ENCODE measurements around the gene PRRX2.
A peak's percentile ranks its signal among the peaks of the same experiment; 100 is the strongest.
"Not testable (repeated sequence)": the region's sequence is repeated elsewhere in the genome, so short reads cannot be mapped to it uniquely, and the experiment has no call there.

The PRRX2 gene

DNA sequence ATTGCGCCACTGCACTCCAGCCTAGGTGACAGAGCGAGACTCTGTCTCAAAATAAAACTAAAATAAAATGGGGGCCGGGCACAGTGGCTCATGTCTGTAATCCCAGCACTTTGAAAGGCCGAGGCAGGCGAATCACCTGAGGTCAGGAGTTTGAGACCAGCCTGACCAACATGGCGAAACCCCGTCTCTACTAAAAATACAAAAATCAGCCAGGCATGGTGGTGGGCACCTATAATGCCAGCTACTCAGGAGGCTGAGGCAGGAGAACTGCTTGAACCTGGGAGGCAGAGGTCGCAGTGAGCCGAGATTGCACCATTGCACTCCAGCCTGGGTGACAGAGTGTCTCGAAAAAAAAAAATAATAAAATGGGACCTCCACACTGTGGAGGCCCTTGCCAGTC lies 29.1 kb upstream of the PRRX2 start:
- not testable (repeated sequence) for DNase-seq (ENCODE audit: low read depth in 2 of 2)

DNA sequence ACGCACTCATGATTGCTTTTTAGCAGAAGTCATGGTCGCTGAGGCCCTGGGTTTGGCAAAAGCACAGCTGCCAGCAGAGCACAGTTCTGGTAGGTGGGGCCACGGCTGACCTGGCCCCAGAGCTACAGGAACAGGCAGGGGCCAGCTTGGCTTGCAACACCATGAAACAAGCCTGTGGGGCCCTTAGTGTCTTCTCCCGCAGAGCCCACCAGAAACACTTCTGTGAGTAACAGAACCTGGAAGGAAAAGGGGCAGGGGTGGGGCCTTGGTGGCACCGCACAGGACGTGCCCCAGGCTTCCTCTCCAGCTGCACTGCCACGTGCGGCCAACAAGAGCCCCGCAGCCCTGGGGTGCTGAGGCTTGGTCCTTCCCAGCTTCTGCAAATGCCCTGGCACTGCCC lies 28.3 kb upstream of the PRRX2 start:
- DNase-seq (ENCODE audit: low read depth in 2 of 2) = no peak

DNA sequence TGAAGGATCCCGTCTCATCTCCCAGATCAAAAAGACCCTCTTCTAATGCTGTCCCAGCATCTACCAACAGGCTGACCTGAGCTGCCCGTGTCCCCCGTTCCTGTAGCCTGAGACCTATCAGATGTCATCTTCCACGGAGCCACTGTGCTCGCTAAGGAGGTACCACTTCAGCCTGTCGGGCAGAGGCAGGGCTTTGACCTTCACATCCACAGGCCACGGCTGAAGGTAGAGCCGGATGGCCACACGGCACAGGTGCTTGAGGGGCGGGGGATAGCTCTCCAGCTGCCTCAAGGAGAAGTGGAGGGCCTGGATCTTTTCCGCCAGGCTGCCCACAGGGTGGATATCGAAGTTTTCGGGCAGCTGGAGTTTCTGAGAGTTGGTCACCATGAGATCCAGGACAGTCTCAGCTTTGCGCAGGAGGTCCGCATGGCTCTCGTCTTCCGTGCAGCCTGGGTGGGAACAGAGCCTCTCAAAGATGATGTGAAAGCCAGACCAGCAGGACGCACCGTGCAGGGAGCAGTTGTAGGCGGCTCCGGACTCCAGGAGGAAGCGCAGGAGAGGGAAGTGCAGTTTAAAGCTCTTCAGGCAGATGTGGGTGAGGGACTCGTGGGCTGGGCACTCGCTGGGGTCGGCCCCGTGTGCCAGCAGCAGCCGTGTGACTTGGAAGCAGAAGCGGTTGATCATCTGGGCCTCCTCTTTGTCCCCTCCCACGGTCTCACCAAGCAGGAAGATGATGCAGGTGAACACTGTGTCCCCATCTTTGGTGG lies 27.6 kb upstream of the PRRX2 start:
- no peak for DNase-seq (ENCODE audit: low read depth in 2 of 2)

DNA sequence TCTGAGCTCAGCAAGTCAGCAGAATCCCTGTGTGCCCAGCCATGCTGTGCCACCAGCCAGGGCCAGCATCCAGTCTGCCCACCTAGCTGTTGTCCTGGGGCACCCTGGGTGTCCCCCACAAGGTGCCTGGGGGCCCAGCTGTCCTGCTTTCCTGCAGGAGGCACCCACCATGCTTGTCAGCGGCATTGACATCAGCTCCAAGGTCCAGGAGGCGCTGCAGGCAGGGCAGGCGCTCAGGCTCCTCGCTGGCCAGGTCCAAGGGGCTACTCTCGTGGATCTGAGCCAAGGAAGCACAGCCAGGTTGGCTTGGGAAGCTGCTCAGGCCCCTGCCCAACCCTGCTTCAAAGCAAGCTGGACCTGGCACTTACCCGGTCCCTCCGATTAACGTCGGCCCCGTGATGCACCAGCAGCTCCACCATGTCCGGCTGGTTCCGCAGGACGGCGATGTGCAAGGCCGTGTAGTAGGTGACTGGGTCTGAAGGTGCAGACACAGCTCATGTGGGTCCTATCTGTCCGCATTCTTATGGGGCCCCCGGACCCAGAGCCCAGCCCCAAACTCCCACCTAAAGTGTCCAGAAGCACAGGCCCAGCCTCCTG lies 26.3 kb upstream of the PRRX2 start:
- no peak for DNase-seq (ENCODE audit: low read depth in 2 of 2)

DNA sequence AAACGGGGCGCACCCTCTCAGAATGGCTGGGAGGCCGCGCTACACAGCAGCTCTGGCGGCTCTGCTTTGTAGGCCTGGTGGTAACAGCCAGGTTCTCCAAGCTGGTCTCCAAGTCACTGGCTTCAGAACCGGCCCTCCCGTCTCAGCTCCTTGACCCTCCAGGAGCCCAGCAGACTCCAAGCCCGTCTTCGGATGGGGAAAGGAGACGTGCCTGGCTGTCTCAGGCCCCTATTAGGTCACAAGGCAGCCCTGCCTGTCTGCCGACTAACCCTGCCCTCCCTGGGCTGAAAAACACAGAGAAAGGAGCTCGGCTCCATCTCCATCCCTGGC lies 25.7 kb upstream of the PRRX2 start:
- DNase-seq (ENCODE audit: low read depth in 2 of 2) = no peak

DNA sequence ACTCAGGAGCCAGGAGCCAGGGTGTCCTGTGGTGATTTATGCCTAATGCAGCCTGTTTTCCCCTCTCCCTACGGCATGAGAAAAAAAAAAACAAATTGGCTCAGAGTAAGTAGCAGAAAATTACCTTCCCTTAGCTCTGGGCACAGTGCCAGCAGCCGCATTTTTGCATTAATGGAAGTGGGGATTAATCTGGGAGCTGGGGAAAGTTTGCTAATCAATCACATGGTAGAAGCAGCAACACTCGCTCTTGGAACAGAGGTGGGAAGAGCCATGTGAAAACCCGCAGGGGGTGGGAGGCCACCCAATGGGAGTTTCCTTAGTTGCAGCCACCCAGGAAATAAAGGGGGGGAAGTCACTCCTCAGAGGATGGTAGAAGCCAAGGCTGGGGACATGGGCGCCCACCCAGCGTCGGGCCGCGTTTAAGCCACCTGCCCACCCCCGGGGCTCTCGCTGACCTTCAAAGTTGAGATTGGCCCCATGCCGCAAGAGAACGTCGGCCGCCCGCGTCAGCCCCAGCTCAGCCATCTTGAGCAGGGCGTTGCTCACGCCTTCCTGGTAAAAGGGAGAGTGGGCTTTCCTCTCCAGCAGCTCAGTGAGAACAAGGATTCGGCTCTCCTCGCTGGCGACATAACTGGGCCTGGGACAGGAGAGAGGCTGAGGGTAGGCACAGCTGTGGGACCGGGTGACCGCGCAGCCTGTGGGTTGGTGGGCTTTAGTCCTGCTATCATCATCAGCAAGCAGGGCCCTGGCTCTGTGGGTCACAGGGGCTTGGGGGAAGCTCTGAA lies 25.2 kb upstream of the PRRX2 start:
- DNase-seq (ENCODE audit: low read depth in 2 of 2) = no peak

DNA sequence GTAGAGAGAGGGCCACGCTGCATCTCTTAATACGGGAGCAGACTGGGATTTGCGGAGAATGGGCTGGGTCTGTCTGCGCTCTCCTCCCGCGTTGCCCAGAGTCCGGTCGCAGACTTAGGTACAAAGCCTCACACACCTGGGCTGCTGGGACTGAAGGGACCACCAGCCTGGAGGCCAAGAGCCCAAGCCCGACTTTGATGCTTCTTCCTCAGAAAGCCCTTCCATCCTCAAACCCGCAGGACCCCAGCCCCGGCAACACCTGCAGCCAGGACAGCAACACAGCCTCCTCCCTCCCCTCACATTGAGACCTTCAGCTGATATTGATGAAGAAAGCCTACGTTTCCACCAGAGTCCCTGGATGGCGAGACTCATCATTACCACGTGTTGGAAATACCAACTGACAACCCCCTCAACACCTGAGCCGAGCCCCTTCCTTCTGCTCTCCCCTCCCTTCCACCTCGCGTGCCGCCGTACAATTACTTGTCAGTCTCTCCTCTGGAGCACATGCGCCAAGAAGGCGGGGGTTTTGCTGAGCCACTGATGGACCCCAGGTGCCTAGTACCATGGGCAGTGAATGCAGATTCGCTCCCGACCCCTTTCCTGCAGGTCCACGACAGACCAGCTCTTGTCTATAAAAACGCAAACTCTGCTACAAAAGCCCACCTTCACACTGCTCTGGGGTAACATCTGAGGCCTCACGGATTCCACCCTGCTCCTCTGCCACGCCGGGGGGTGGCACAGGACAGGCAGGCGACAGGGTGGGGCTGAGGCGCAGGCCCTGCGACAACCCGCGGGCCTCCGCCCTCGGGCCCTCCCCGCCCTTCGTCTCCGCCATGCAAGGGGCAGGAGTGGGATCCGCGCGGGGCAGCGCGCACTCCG lies 24.3 kb upstream of the PRRX2 start:
- DNase-seq (ENCODE audit: low read depth in 2 of 2) = no peak

DNA sequence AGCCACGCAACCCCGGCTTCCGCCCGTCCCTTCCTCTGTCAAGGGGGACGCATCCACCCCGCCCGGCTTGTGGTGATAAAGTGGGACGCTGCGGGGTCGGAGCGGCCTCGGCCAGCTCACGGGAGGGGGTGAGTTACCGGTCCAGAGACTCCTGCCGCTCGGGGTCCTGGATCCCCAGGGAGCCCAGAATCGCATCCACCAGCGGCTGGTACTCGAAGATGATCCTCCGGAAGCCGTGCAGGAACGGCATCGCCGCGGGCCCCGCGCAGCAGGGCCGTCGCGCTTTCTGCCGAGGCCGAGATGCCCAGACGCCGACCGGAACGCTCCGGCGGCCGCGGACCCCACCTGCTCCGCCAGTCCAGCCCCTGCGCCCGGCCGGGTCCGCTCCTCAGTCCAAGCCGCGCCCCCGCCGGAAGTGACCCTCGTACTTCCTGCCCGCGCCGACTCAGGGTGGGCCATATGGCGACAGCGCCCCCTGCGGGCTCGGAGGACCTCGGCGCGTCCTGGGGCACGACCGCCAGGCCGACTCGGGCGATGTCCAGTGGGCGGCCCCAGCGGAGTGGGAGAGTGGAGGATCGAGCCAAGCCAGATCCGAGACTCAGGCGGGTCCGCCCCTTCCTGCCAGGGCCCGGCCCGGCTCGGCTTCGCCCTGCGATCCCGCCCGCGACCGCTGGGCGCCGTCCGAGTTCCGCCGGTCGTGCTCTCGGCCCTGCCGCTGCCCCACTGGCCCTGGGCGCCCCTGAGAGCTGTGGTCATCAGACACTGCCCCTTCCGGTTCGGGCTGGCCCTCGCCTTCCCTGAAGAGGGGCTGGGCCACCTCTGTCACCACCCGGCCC lies 23.5 kb upstream of the PRRX2 start, which contains the start of gene ASB6:
Gene ASB6 (minus strand): TSS at position 402 of the 836 bp plus-strand sequence. CDS start 152 bp downstream, at position 250.
- peak; percentile 93 to 97 for DNase-seq (ENCODE audit: low read depth in 2 of 2)

DNA sequence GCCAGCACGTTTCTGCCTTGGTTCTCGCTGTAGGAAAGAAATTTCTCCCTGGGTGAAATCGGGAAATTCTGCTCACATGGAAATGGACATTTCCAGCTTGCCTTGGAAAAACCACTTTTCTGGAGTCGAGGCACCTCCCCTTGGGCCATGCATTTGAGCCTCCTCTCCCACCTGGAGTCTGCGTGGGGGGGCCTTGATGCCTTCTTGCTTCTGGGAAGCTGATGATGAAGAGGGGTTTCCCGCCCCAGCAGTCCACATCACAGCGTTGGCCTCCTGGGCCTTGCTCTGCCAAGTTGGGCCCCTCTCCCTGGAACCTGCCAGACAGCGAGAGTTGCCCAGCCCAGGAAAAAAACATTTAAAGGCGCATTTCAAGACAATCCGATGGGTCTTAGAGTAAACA lies 21.7 kb upstream of the PRRX2 start:
- no peak for DNase-seq (ENCODE audit: low read depth in 2 of 2)

DNA sequence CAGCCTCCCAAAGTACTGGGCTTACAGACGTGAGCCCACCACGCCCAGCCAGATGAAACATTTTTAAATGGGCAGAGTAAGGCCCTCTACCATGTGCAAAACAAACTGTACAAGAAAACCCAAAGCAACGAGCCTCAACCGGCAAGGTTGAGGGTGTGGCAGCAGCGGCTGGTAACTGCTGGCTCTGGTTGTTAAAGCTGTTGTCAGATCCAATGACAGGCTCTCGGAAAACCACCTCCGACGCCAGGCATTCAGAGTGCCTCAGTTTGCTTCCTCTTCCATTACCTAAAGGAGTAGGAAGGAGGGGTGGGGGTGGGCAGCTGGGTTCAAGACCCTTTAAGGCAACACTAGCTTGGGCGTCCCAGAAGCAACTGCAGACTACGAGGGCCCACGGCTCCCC lies 21.1 kb upstream of the PRRX2 start:
- no peak for DNase-seq (ENCODE audit: low read depth in 2 of 2)

DNA sequence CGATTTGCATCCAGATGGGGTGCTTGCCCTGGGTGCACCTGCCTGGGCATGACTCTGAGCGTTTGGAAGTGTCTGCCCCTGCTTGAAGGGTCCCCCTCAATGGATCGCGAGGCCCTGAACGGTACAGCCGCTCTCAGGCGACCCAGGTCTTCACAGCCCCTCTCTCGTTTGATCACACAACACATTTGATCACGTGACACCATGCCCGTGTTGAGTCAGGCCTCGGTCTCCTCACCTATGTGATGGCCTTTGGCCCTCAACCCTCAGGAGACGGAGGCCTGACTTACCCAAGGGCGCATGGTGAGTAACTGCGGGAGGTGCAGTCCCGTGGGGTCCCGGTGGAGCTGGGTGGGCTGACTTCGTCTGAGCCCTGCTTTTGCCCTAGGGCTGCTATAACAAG lies 20.5 kb upstream of the PRRX2 start:
- no peak for DNase-seq (ENCODE audit: low read depth in 2 of 2)

DNA sequence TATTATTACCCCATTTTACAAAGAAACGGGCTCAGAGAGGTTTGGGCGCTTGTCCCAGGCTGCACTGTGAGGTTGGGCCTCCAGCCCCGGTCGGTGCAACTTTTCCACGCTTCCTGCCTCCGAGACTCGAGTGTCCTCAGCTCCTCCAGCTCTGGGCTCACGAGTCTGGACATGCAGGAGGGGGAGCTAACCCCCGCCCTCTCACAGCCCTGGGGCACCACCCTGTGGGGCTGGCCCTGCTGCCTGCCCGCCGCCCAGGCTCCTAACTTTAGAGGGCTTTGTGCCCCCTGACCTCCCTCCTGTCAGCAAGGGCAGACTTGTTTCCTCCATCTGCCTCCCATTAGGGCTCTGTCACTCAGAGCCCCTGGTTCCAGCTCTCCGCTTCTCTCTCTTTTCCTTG lies 19.2 kb upstream of the PRRX2 start:
- DNase-seq (ENCODE audit: low read depth in 2 of 2) = no peak

DNA sequence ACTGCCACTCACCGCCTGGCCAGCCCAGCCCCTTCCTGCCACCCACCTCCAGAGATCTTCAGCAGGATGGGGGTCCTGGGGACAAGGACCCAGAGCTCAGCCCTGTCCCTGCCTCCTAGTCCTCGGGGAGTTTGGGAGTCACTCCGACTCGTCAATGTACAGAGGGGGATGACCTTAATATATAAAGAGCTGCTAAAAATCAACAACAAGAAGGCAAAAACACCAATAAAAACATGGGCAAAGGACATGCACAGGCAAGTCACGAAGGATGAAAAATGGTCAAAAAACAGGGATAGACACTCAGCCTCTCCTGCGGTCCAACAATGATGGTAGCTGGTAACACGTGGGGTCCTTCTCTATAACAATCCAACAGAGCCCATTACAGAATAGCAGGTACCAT lies 18.8 kb upstream of the PRRX2 start:
- DNase-seq (ENCODE audit: low read depth in 2 of 2) = no peak

DNA sequence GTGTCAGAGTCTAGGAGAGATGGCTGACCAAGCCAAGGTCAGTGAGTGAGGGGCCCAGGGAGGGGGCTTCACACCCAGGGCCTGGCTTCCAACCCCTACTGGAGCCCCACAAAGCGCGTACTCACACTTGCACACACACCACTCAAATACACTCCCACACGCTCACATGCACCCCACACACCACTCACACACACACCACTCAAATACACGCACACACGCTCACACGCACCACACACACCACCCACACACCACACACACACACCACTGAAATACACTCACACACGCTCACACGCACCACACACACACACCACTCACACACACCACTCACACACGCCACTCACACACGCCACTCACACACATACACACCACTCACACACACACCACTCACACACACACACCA lies 17.8 kb upstream of the PRRX2 start:
- no peak for DNase-seq (ENCODE audit: low read depth in 2 of 2)

DNA sequence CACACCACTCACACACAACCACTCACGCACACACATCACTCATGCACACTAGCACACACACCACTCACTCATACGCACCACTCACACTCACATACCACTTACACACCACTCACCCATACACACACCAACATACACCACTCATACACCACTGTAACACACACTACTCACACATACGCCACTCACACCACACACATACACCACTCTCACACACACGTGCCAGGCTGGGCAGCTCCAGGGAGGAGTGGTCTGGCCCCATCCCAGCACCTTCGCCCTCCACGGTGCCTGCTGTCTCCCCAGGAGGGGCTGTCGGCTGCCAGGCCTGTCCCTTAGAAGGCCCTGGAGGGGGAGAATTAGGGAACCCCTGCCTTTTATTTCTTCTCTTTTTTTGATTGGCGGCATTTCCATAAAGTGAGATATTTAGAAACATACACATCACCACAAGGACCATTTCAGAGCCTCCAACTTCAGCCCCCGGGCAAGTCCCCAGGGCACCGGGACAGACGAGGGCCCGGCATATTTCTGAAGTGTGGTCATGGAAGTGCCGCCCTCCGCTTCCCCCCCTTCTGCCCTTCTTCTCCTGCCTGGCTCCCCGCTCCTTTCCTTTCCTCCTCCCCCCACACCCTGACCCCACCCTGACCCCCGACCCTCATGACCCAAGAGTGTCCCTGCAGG lies 17.2 kb upstream of the PRRX2 start:
- DNase-seq (ENCODE audit: low read depth in 2 of 2) = no peak

DNA sequence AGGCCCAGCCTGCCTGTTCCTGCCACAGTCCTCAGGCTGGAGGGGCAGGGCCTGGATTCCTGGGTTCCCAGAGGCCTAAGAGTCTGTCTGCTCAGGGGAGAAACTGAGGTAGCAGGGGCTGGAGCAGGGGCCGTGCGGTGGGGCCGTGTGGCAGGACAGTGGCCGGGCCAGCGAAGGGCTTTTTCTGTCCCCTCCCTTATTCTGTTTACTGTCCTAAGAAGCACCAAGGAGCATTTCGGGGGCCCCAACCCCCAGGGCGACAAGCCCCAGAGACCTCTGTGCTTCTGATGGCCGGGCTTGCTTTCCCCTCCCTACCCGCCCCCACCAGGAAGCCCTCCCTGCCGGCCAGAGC lies 16.7 kb upstream of the PRRX2 start:
- DNase-seq (ENCODE audit: low read depth in 2 of 2) = no peak

DNA sequence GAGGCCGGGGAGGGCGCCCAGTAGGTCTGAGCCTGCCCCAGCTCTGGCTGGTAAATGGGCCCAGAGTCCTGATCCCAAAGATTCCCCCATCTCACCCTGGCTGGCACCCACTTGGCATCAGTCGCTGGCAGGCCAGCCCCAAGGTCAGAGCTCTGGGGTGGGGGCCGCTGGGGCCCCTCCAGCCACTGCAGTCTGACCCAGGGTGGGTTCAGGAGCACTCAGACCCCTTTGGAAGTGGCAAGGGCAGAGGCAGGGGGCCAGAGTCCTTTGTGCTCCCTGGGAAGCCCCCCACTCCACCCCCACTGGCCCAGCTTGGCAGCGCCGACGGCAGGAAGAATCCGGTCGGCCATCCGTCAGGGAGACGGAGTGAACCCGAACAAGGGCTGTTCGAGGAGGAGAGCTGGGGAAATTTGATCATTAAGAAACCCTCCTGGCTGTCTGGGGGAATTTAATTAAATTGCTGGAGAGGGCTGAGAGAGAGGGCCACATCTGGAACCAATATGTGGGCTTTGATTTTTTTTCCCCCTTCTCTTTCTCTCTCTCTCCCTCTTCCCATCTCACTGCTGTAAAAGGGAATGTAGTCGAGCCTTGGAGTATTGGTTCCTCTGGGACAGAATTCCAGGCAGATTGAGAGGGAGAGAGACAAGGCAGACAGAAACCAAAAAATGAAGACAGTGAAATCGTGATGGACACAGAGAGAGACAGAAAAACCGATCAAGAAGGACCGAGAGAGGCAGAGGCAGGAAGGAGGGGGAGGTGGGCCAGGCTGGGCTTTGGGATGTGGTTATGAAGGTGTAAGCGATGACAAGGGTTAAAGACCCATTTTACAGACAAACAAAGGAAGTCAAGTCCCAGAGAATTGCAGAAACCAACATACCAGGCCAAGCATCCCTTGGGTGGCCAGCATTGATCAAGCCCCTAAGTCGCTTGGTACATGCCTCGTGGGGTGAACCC lies 15.4 kb upstream of the PRRX2 start:
- no peak for DNase-seq (ENCODE audit: low read depth in 2 of 2)

DNA sequence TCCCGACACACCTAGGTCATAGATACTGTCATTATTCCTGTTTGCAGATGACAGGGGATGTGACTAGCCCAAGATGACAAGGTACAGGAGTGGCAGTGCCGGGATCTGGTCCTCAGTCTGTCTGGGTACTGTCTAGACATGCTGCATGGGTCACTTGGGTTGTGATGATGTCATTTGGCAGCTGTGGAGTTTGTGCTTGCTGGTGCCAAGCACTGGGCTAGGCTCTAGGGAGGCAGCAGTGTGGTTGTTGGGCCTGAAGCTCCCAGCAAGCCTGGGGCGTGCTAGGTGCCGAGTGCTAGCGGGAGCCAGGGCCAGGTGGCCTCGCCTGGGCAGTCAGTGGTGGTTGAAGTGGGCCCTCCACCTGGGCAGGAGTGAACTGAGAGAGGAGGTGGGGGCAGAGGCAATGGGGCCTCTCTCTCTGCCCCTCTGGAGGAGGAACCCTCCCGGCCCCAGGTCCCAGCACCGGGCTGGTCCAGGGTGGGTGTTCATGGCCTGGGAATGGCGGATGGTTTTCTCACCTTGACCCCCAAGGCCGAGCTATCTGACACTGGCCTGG lies 14.7 kb upstream of the PRRX2 start:
- no peak for DNase-seq (ENCODE audit: low read depth in 2 of 2)
